NCI-H2196 treated with DMSO at 0.1 percent for 48 hours (cell line): ENCODE measurements around the gene ISLR.

Experiments
- DNase-seq: peaks from one replicate; lab custom pipeline; 2025; ENCODE audit not compliant: unreplicated experiment; lab: John Stamatoyannopoulos, UW

ISLR gene

GRCh38 chr15:74192751-74193150 is 19.2 kb downstream of the ISLR start:
- DNase-seq: no peak

GRCh38 chr15:74193299-74193718 is 19.8 kb downstream of the ISLR start:
- no peak for DNase-seq

GRCh38 chr15:74193905-74194304 is 20.4 kb downstream of the ISLR start:
- no peak for DNase-seq

DNA sequence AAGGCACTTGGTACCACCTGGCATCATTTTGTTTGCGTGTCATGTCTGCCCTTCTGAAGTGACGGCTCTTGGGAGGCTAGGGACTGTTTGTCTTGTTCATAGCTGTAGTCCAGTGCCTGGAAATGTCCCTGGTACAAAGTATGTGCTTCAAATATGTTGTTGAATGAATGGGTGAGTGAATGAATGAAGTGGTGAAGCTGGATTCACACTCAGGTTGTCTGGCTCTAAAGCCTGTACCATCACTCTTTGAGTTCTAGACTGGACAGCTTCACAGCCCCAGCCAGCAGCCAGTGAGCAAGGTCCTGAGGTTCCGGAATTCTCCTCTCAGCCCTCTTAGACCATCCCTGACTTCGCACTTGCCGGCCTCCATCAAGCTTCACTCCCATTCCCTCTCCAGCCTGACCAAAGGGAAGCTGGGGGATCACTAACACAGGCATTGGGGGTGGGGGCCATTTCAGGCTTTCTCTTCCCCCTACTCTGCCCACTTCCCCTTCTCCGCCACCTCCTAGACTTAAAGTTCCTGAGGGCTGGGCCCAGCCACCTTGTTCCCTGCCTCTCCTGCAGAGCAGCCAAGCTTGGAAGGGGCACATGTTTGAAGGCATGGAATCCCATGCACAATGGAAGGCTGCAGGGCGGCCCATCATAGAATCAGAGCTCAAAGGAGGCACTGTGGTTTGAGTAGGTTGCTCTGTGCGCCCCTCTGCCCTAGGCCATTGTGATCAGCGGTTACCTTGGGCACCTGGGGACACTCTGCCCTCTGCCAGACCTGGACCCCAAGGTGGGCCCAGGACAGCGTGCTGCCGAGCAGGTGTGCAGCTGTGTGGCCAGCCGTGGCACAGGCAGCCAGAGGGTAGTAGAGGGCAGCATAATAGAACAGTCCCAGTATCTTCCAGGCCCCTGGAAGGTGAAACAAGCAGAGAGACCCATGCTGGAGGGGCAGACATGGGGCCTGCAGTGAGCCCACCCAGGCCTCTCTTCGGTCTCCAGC is 21.4 kb downstream of the ISLR start:
- no peak for DNase-seq

GRCh38 chr15:74196175-74196574 is 22.7 kb downstream of the ISLR start:
- DNase-seq: no peak

DNA sequence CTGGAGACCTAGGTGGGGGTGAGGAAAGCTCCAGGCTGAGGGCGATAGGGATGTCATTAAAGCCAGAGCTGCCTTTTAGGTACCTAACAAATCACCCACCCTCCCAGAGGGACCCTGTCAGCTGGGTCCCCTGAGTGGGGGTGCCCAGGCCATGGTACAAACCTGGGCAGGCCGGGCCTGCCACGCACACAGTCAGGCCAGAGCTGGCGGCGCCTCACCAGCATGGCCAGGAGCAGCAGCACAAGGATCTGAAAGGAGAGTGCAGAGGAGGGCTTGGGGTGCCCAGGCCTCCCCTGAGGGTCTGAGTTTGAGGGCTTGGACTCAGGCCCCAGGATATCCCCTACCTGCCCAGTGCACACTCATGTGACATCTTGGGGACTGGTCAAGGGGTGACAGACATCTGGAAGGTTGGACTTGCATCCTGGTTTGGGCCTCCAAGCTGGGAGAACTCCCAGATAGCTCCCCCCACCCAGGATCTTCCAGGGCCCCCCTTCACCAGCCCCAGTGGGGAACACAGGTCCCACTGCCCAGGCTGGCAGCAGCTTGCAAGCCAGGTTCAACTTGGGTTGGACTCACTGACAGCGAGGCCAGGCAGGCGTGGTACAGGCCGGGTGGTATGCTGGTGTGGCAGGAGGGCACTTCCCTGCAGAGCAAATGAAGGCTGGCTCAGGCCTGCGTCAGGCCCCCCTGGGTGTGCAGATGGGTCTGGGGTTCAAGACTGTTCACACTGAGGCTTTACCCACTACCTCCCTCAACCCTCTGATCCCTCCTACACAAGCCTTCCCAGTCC is 23.9 kb downstream of the ISLR start:
- no peak for DNase-seq

GRCh38 chr15:74199297-74199652 is 25.8 kb downstream of the ISLR start:
- no peak for DNase-seq

DNA sequence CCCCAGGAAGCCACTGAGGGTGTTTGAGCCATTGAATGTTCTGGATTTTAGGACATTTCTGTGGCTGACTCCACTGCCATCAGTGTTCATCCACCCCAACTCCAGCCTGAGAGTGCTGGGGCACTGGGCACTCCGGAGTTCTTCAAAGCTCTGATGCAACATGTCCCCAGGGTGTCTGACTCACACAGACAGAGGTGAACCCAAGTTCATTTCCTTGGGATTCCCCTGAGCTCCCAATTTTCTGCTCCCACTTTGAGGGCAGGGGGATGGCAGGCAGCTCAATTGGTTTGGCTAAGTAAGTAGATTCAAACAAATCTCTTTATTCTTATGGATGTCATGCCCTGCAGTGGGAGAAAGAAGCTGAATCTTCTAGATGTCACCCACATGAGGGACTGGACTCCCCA is 26.9 kb downstream of the ISLR start:
- no peak for DNase-seq

- DNase-seq: no peak
Observed at GRCh38 chr15:74200871-74201419, 27.4 kb downstream of the ISLR start.

DNA sequence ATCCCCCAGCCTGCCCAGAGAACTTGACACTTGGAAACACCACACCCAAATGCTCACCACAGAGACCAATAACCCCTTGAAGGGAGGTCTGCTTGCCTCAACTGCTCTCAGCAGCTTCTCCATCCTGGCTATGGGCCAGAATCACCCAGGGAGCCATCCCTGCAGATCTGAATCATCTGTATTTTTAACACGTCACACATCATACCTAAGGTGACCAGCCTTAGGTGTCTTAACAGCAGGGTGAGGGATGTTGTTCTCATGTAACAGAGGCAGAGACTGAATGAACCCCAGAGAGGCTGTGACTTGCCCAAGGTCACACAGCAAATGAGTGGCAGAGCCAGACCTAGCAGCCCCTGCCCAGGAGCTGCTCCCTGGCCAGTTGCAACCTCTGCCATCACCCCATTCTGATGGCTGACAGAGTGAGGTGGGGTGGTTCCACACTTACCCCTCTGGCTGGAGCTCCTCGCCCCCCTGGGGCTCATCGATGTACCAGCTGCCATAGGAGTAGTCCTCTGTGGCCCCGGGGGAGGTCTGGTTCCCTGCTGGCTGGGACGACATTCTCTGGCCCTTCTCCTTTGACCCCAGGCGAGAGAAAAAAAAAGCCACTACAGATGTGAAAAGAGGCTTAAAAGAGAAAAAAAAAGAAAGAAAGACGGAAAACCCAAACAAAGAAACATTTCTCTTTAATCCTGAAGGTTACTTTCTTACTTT is 28.4 kb downstream of the ISLR start:
- DNase-seq: no peak

GRCh38 chr15:74202452-74203401 is 29.2 kb downstream of the ISLR start, which contains the start of gene STRA6:
Gene STRA6 (minus strand): TSS chr15:74202787. CDS start chr15:74202267, 520 bp downstream.
- no peak for DNase-seq

DNA sequence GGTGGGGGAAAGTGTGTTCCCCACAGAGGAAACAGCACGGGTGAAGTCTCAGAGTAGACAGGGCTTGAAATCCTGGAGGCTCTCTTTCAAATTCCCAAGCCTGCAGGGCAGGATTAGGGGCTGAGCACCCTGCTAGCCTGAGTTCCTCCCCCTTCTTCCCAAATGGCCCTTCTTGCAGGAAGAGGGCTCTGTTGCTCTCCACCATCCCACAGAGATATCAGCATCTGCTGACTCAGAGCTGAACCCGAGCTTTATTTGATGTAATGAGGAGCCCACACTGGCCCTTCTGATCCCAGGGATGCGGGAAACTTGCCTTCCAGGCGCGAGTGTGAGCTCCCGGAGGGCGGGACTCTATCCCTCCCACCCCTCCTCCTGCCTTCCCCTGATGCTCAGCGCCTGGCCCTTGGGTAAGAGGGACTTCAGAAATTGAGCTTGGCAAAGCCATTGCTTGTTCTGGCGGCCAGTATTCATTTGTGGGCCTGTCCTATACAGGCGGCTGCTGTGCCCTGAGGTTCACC is 30.5 kb downstream of the ISLR start:
- no peak for DNase-seq

DNA sequence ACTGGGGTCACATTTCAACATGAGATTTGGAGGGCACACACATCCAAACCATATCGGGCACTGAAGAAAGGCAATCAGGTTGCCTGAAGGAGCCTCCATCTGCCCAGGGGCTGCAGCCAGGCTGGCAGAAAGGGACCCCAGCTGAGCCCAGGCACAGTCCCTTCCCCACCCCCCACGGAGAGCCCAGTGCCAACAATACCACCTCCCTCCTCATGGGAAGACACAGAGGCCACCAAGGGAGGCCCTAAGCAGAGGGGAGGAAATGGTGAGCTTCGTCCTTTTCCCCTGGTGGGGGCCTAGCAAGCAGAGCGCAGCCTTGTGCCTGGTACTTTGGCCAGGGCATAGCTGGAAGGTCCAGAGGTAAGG is 32.1 kb downstream of the ISLR start:
- no peak for DNase-seq

DNA sequence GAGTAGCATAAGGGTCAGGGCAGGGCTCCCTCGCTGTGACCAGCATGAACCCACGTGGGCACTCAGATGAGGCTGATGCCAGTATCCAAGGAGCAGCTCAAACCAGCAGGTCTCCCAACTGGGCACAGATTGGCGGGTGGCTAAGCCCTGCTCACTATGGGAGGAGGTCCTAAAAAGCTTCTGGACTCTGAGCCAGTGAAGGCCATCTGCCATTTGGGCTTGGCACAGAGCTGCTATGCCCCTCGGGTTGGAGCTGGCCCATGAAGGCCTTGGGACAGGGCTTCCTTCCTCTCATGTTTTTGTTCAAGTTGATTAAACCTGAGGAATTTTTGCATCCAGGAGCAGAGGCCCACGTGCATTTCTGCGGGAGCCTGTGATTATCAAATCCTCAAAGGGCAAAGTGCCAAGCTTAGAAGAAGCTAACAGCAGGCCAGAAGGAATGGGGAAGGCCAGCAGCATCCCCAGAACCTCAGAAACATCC is 33.3 kb downstream of the ISLR start:
- no peak for DNase-seq

GRCh38 chr15:74207652-74208440 is 34.3 kb downstream of the ISLR start:
- DNase-seq: no peak

DNA sequence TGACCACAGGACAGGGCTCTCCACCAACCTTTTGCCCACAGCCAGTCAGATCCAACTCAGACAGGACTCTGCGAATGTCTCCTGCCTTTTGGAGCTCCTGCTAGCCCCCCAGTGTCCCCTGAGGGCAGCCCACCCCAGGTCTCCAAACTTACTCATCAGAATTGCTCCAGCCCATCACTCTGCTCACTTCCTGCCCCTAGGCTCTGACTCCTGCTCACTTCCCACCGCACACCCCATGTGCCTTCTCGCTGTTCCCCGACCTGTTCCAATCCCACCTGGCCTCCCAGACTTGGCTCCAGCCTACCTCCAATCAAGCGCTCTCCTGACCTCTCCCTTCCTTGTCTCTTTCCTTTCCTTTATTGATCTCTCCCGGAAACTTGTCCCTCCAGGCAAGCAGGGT is 35.0 kb downstream of the ISLR start:
- no peak for DNase-seq

GRCh38 chr15:74208901-74209559 is 35.5 kb downstream of the ISLR start:
- no peak for DNase-seq

DNA sequence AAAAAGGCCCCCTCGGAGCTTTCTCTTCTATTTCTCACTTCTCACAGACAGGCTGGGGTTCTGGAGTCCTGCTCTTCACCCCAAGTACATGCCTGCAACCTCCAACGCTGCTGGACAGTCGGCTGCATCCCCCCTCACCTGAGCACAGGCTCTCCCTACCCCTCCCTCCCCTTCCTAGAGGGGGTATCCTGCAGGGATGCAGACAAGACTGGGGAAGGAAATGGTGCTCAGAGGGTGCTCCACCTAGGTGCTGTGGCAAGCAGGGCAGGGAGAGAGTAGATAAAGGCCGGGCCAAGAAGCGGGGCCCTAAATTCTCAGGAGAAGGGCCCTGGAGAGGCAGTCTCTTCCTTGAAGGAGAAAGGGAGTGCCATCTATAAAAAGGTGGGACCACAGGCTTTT is 36.0 kb downstream of the ISLR start:
- no peak for DNase-seq
